H1 (cell line): ENCODE results near the gene ADAM22.

Experiments
- E2F6 ChIP-seq: IDR thresholded peaks from 2 replicates; pipeline ENCODE4 v1.6.1; 2012; ENCODE audit warnings: inconsistent platforms
- NRF1 ChIP-seq: IDR thresholded peaks from 2 replicates; pipeline ENCODE4 v1.6.1; 2011; ENCODE audit warnings: mild to moderate bottlenecking, low read depth, low read length, improper control_type of control experiment
- POLR2A ChIP-seq, 2 experiments: IDR thresholded peaks; 1 replicate in 1 of 2; 2 replicates in 1 of 2; pipeline ENCODE4 v1.6.1; 2011; ENCODE audit warnings: low read depth in 2 of 2, low read length in 2 of 2, mild to moderate bottlenecking in 2 of 2; ENCODE audit errors: control extremely low read depth in 1 of 2
- POLR2AphosphoS5 ChIP-seq: IDR thresholded peaks from 2 replicates; pipeline ENCODE4 v1.6.1; 2011; ENCODE audit warnings: low read depth, low read length
- RFX5 ChIP-seq: IDR thresholded peaks from 2 replicates; pipeline ENCODE4 v1.6.1; 2011; ENCODE audit warnings: low read depth, low read length, improper control_type of control experiment, borderline replicate concordance

DNA sequence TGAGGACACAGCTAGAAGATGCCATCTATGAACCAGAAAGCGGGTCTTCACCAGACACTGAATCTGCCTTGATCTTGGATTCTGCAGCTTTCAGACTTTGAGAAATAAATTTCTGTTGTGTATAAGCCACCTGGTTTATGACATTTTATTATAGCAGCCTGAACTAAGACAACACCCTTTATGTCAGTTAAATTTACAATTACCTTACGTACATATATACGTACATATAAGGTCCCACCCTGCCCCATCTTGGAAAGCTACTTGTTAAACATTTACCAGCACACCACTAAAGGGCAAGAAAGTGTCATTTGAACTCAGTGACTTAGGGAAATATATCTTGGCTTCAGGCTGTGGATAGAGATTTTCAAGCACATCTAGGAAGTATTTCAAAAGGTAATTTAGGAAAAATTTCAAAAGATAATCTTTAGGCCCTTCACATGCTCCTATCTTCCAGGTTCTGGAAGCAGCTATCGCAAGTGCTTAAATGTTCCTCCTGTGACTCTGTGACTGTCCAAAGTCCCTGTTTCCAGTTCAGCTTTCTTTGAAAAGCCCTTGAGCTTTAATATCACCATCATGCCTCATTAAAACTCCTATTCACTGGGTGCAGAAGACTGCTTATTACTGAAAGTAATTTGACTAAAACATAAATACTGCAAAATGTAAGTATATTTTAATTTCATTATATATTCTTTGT is 295.4 kb downstream of the ADAM22 start:
- TF ChIP-seq E2F6, result no peak
- no peak for TF ChIP-seq POLR2A (IDR thresholded peaks at IDR 0.05; ENCODE audit: control extremely low read depth in 1 of 2, low read depth in 2 of 2, low read length in 2 of 2)
- TF ChIP-seq POLR2AphosphoS5, result no peak
- TF ChIP-seq NRF1, result no peak
- no peak for TF ChIP-seq RFX5
